Right cardiac atrium (tissue), 5 donors: ENCODE measurements around the gene IBSP. TPM values are rescaled to one million over a fixed set of nuclear protein-coding genes. Genes with fewer than 3 reads are reported as not detected.

Experiments used
- ATAC-seq, 2 donors: fragments of 200-7000 bp; cut with Tn5 transposase; one replicate each; pipeline versions ENCODE4 v1.8.0 to v1.9.1; 2020; ENCODE audit warnings: moderate library complexity in 2 of 2, mild to moderate bottlenecking in 1 of 2
- DNase-seq, 3 donors: peaks; one replicate each; pipeline ENCODE4 v3.0.0-alpha.2; 2020
- H3K27ac ChIP-seq: one replicate; pipeline ENCODE4 v1.5.1; 2013; ENCODE audit warnings: mild to moderate bottlenecking, low read length, control low read depth, moderate library complexity
- H3K27me3 ChIP-seq: one replicate; pipeline ENCODE4 v1.6.1; 2013; ENCODE audit not compliant: control insufficient read depth, insufficient read depth
- H3K4me1 ChIP-seq: one replicate; pipeline ENCODE4 v1.6.1; 2013; ENCODE audit warnings: low read length; ENCODE audit not compliant: control insufficient read depth, insufficient read depth
- H3K4me3 ChIP-seq: one replicate; pipeline ENCODE4 v1.5.1; 2013; ENCODE audit warnings: low read length, control low read depth
- H3K9me3 ChIP-seq: one replicate; pipeline ENCODE4 v1.6.1; 2013; ENCODE audit warnings: low read length; ENCODE audit not compliant: control insufficient read depth
- WGBS: extraction: QIAGEN DNeasy Blood & Tissue Kit; methylation state at CpG from one replicate; pipeline ENCODE4 v1.1.7; 2013; 5-methylcytosine and 5-hydroxymethylcytosine counted together
- intact Hi-C, 4 donors: fragments of 100-400 bp; cut with DNase I; formaldehyde crosslinking; loops; one replicate each; pipeline versions ENCODE4 v1.11.0 to v1.14.0; 2022 to 2023
- polyA plus RNA-seq: library from polyadenylated mRNA; stranded (reverse); fragments of 200-250 nt; gene quantifications from one replicate; pipeline ENCODE4 v1.2.3, GENCODE V29; 2013
- total RNA-seq, 4 donors: library from RNA; stranded (reverse); fragmentation: NEBNext Ultra II Directional; extraction: Animal tissue kit (Norgen Biotek cat#: 25700); gene quantifications; one replicate each; pipeline ENCODE4 v1.2.1, GENCODE V29; 2021
- donor health status: healthy with polysubstance abuse.
- donor health status: DM: no; HTN: yes; CAD: no.
- donor health status: DM: no; HTN: no; CAD: no.
- donor health status: DM: no; HTN: yes; CAD: no; lungs with severe emphysema.
- donor health status: DM: yes; HTN: yes; CAD: no.

Gene IBSP
- total and polyA plus RNA-seq, 5 donors: 0.07 TPM; not detected in 4

DNA sequence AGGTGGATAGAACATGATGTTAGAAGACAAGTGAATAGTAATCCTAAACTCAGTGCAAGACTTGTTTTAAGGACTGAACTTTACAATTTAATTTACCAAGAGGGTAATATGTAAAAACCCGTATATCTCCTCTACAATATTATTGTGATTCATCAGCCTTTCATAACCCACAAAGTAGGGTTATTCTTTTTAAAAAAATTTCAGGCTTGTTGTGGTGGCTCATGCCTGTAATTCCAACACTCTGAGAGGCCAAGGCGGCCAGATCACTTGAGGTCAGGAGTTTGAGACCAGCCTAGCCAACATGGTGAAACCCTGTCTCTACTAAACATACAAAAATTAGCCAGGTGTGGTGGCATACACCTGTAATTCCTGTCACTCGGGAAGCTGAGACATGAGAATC is 7.2 kb downstream of the IBSP start:
- WGBS: 93% methylated on average over 3 of the region's 3 CpGs
- no peak for ATAC-seq
- Histone ChIP-seq H3K4me3 (no peak overlapping the region), H3K9me3 (no peaks in the 10 kb centered on the region), H3K27me3 (no peaks in the 10 kb centered on the region), H3K27ac (no peak overlapping the region), H3K4me1 (no peaks in the 10 kb centered on the region)
- DNase-seq: no peak
- intact Hi-C loops: no loop called here

DNA sequence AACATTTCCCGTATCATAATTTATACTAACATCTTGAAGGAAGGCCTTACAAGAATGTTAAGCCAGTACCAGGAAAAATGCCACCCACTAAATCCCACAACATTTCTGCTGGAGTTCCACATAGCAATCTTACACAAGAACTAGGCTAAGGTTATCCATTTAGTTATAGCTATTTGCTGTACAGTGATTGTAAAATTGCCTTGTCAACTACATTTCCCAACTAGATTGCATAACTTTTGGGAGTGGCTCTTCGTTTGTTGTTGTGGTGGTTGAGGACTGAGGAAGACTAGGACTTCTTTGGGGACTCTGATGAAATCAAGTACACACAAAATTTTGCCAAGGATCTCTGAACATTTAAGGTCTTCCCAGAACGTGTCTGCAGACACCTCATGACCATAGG is 8.0 kb downstream of the IBSP start:
- DNase-seq (no peak), ATAC-seq (no peak)
- Histone ChIP-seq H3K27ac (no peak overlapping the region), H3K27me3 (no peaks in the 10 kb centered on the region), H3K4me1 (no peaks in the 10 kb centered on the region), H3K9me3 (no peaks in the 10 kb centered on the region), H3K4me3 (no peak overlapping the region)
- 65% methylated on average over 3 of the region's 3 CpGs for WGBS
- intact Hi-C loops: no loop called here

DNA sequence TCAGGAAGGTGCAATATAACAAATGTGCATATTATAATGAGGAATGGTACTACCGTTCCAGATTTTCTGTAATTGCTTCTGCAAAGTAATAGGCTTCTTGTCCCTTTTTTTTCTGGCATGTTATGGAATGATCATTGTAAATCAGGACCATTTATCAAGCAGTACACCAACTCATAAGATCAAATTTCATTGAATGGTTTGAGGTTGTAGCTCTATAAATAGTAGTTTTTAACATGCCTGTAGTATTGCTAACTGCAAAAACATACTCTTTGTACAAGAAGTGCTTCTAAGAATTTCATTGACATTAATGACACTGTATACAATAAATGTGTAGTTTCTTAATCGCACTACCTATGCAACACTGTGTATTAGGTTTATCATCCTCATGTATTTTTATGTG is 12.6 kb downstream of the IBSP start:
- intact Hi-C loops: no loop called here
- 89% methylated on average over 2 of the region's 2 CpGs for WGBS

DNA sequence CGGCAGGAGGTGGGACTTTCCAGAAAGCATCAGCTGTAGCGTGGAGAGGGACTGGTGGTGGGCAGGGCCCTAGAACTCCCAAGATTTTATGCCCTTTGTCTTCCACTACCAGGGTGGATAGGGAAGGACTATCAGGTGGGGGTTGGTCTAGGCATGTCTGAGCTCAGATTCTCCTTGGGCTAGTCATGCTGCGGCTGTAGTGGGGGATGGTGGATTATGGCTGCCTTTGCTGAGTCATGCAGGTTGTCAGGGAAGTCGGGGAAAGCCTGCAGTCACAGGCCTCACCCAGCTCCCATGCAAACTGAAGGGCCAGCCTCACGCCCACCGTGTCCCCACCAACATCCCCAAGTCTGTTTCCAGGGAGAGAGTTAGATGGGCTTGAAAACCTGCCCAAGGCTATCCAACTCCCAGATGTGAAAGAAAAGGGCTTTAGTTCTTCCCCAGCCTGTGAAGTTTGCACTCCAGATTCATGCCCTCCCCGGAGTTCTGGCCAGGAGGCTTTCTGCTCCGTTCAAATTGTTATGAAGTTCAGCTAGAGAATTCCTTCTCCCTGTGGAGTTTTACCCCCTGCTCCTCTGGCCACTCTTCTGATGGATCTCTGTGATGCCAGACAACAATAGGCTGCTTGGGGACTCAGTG is 20.0 kb downstream of the IBSP start:
- 80% methylated on average over 8 of the region's 8 CpGs for WGBS
- DNase-seq: no peak
- Histone ChIP-seq H3K4me1 (no peaks in the 10 kb centered on the region), H3K4me3 (no peak overlapping the region), H3K27me3 (no peaks in the 10 kb centered on the region), H3K9me3 (no peaks in the 10 kb centered on the region), H3K27ac (no peak overlapping the region)
- ATAC-seq: no peak
- intact Hi-C loops: no loop called here

More for the DNA sequence above, 12.6 kb downstream of the IBSP start:
- Histone ChIP-seq H3K27ac (no peak overlapping the region), H3K4me1 (no peaks in the 10 kb centered on the region), H3K9me3 (no peaks in the 10 kb centered on the region), H3K4me3 (no peak overlapping the region), H3K27me3 (no peaks in the 10 kb centered on the region)
- no peak for ATAC-seq
- DNase-seq: no peak

DNA sequence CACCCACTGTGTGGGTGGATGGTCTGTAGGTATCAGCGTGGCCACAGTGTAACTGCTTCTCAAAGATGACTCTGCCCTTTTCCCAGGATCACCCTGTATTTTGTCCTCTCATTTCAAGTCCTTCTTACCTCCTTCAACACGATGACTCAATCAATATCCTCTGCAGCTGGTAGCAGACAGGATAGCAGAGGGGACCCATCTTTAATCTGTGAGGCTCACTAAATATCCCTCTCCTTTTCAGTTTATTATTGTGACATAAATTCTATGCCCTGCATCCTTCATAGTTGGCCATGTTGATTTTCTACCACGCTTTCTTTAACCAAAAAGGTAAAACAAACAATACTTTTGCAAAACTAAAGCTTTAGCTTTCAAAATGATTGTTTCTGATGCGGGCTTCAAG is 23.8 kb downstream of the IBSP start:
- H3K27me3 ChIP-seq: no peaks in the 10 kb centered on the region
- H3K9me3 ChIP-seq: no peaks in the 10 kb centered on the region
- DNase-seq (no peak), ATAC-seq (no peak)
- no peak overlapping the region for H3K4me3 ChIP-seq
- no peak overlapping the region for H3K27ac ChIP-seq
- intact Hi-C loops: no loop called here
- 68% methylated on average over 4 of the region's 4 CpGs for WGBS
- H3K4me1 ChIP-seq: no peaks in the 10 kb centered on the region

DNA sequence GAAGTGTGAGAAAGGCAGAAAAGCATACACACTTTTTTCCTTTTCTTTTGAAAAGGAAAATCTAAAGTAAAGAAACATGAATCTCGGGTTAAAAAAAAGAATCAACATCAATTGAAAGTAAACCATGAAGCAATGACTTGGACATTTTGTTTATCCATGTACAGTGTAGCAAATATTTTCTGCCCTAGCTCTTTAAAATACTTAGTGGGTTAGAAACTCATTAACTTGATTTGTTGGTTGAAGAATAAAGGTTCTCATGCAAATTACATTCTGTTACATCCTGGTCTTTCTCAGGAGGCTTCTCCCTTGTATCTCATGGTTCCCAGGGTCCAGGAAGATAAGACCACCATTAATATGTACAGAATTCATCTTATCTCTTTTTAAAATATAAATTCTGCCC is 24.4 kb downstream of the IBSP start:
- ATAC-seq: no peak
- H3K27ac ChIP-seq: no peak overlapping the region
- H3K4me3 ChIP-seq: no peak overlapping the region
- intact Hi-C loops: no loop called here
- no peak for DNase-seq
- 84% methylated on average over 1 of the region's 1 CpG for WGBS
- no peaks in the 10 kb centered on the region for H3K4me1 ChIP-seq
- no peaks in the 10 kb centered on the region for H3K27me3 ChIP-seq
- H3K9me3 ChIP-seq: no peaks in the 10 kb centered on the region

DNA sequence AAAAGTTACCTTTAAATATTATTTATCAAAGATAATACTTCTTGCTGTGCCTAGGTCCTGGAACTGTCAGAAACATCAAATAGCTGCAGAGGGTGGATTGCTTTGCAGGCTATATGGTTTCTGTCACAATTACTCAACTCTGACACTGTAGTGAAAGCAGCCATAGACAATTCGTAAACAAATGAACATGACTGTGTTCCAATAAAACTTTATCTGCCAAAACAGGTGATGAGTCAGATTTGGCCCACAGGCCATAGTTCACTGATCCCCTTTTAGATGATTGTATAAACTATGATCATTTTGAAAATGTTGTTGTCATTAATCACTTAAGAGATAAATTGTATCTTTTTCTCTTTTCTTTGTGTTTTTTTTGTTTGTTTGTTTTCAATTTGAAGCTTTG is 25.0 kb downstream of the IBSP start:
- DNase-seq (no peak), ATAC-seq (no peak)
- Histone ChIP-seq H3K4me1 (no peaks in the 10 kb centered on the region), H3K9me3 (no peaks in the 10 kb centered on the region), H3K27ac (no peak overlapping the region), H3K4me3 (no peak overlapping the region), H3K27me3 (no peaks in the 10 kb centered on the region)
- WGBS: 73% methylated on average over 1 of the region's 1 CpG
- intact Hi-C loops: no loop called here

DNA sequence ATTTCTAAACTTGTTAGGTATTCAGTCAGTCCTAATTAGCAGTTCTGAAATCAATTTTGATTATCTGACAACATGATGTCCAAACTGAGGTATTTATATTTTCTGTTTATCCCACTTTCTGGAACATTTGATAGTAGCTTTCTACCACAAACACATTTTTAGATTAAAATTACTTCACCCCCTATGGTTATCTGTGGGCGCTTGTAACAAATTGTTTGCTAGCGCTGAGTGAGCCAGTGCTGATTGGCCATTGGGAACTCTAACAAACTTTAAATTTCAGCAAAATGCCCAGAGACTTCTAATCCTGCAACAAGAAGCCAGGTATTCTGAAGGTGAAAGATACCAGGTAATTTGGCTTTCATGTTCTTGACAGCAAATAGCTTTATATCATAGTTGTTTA is 33.3 kb downstream of the IBSP start, which contains the start of gene MEPE:
Gene MEPE (plus strand): TSS at position 301 of the 400 bp plus-strand sequence. CDS start 1,746 bp downstream, outside the sequence.
- DNase-seq (no peak), ATAC-seq (no peak)
- H3K4me3 ChIP-seq: no peak within 1 kb of the TSS
- H3K9me3 ChIP-seq: no peaks in the 10 kb centered on the region
- intact Hi-C loops: loop anchor here in 1 of 4 donors (10.0 kb wide), 1 partner anchor 278 kb away; no protein-coding TSS in a partner anchor
- no peaks in the 10 kb centered on the region for H3K27me3 ChIP-seq
- H3K27ac ChIP-seq: no peak within 1 kb of the TSS
- no peaks in the 10 kb centered on the region for H3K4me1 ChIP-seq
- 94% methylated on average over 2 of the region's 2 CpGs for WGBS

DNA sequence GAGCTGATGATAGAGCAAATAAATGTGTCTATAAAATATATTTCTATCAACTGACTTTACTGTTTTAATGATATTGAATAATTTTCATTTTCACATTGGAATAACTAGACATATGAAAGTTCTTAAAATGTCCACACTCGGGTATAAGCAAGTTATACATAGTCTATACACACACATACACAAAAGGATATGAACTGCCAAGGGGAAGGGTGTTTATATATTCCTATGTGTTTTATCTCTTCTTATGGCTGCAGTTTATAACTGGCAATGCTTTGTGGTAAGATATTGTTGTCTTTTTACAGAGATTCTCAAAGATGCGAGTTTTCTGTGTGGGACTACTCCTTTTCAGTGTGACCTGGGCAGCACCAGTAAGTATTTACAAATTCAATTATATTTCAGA is 35.0 kb downstream of the IBSP start:
- no peaks in the 10 kb centered on the region for H3K4me1 ChIP-seq
- no peaks in the 10 kb centered on the region for H3K27me3 ChIP-seq
- no peak overlapping the region for H3K27ac ChIP-seq
- no peak for DNase-seq
- no peak overlapping the region for H3K4me3 ChIP-seq
- intact Hi-C loops: loop anchor here in 1 of 4 donors (10.0 kb wide), 1 partner anchor 280 kb away; no protein-coding TSS in a partner anchor
- no peak for ATAC-seq
- H3K9me3 ChIP-seq: no peaks in the 10 kb centered on the region
- WGBS: 80% methylated on average over 2 of the region's 2 CpGs

DNA sequence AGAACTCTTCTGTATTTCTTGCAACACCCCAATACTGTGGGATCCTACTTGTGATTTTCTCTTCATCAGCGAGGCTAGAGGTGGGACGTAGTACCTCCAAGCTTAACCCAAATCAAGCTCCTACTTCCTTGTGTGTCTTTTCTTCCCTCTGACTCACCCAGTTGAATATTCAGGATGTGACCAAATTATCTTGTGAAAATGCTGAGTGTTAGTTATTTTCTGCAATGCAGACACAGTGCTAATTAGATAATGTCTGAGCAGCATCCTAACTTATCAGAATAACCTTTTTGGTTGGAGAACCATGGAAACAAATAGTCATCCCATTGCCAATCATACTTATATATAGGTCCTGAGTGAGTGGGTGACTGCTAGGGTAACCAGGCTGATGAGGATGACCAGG is 35.8 kb downstream of the IBSP start:
- ATAC-seq (no peak), DNase-seq (no peak)
- 75% methylated on average over 2 of the region's 2 CpGs for WGBS
- no peaks in the 10 kb centered on the region for H3K4me1 ChIP-seq
- no peaks in the 10 kb centered on the region for H3K9me3 ChIP-seq
- H3K27me3 ChIP-seq: no peaks in the 10 kb centered on the region
- intact Hi-C loops: loop anchor here in 2 of 4 donors (5.0 to 10.0 kb wide), 3 partner anchors 153 to 458 kb away; no protein-coding TSS in a partner anchor
- no peak overlapping the region for H3K27ac ChIP-seq
- H3K4me3 ChIP-seq: no peak overlapping the region

DNA sequence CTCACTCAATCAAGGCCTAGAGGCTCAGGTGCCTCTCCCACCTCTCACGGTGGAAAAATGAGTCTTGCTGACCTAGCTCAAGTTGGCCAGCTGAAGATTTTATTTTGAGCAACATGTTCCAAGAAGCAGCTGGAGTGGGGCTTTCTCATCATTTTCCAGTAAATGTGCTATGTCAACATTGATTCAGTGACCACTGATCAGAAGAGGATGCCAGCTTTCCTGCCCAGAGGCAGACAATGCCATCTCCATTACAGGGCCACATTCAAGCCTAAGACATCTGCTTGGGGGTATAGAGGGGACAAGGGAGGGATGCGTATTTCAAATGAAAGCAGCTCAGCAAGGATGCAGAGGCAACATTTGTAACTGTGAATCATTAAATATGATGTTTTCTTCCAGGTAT is 36.4 kb downstream of the IBSP start:
- ATAC-seq (no peak), DNase-seq (no peak)
- H3K4me3 ChIP-seq: no peak overlapping the region
- H3K27me3 ChIP-seq: no peaks in the 10 kb centered on the region
- WGBS: 93% methylated on average over 2 of the region's 2 CpGs
- no peaks in the 10 kb centered on the region for H3K9me3 ChIP-seq
- intact Hi-C loops: loop anchor here in 2 of 4 donors (5.0 to 10.0 kb wide), 3 partner anchors 153 to 458 kb away; no protein-coding TSS in a partner anchor
- H3K27ac ChIP-seq: no peak overlapping the region
- H3K4me1 ChIP-seq: no peaks in the 10 kb centered on the region
